GM23338 (cell line): Measurements from ENCODE around the gene NTM. TPM values are rescaled to one million over a fixed set of nuclear protein-coding genes. Genes with fewer than 3 reads are reported as not detected.

ENCODE experiments used
- ATAC-seq: fragments of 200-7000 bp; cut with Tn5 transposase; 3 replicates; pipeline ENCODE4 v1.9.1; 2020
- DNase-seq: peaks from one replicate; pipeline ENCODE4 v3.0.0-alpha.2; 2015; ENCODE audit warnings: low spot score
- H2AFZ ChIP-seq: fragments of 200-600 bp; sonication (generic); 2 replicates; pipeline ENCODE4 v1.8.0; 2016; ENCODE audit warnings: antibody characterized with exemption, mild to moderate bottlenecking, moderate library complexity
- H3F3A ChIP-seq: fragments of 200-600 bp; sonication (generic); replicated peaks from 2 replicates; pipeline ENCODE4 v1.8.0; 2017; ENCODE audit warnings: antibody characterized with exemption, mixed run types, low read depth
- H3K27ac ChIP-seq: fragments of 200-600 bp; sonication (generic); 2 replicates; pipeline ENCODE4 v1.6.1; 2016; ENCODE audit warnings: low read depth
- H3K27me3 ChIP-seq: fragments of 200-600 bp; sonication (generic); 2 replicates; pipeline ENCODE4 v1.8.0; 2016; ENCODE audit warnings: mild to moderate bottlenecking, mixed run types, moderate library complexity; ENCODE audit not compliant: insufficient read depth
- H3K36me3 ChIP-seq: fragments of 200-600 bp; sonication (generic); 2 replicates; pipeline ENCODE4 v1.8.0; 2016; ENCODE audit warnings: mild to moderate bottlenecking; ENCODE audit not compliant: insufficient read depth
- H3K4me1 ChIP-seq: fragments of 200-600 bp; sonication (generic); 2 replicates; pipeline ENCODE4 v1.8.0; 2016; ENCODE audit warnings: mild to moderate bottlenecking, moderate library complexity; ENCODE audit not compliant: insufficient read depth
- H3K4me2 ChIP-seq: fragments of 200-600 bp; sonication (generic); 2 replicates; pipeline ENCODE4 v1.7.1; 2017; ENCODE audit warnings: mixed run types
- H3K4me3 ChIP-seq: fragments of 200-600 bp; sonication (generic); 2 replicates; pipeline ENCODE4 v1.6.1; 2016; ENCODE audit warnings: mixed run types
- H3K79me2 ChIP-seq: fragments of 200-600 bp; sonication (generic); replicated peaks from 2 replicates; pipeline ENCODE4 v1.8.0; 2017; ENCODE audit warnings: mild to moderate bottlenecking; ENCODE audit not compliant: insufficient read depth
- H3K9me2 ChIP-seq: fragments of 200-600 bp; sonication (generic); 2 replicates; pipeline ENCODE4 v1.8.0; 2017; ENCODE audit not compliant: insufficient read depth
- H4K20me1 ChIP-seq: fragments of 200-600 bp; sonication (generic); replicated peaks from 2 replicates; pipeline ENCODE4 v1.8.0; 2017; ENCODE audit warnings: mild to moderate bottlenecking; ENCODE audit not compliant: insufficient read depth
- H3K27ac Mint-ChIP-seq: 2 replicates; pipeline ENCODE4 v1.8.0; 2020; ENCODE audit warnings: inconsistent platforms, mild to moderate bottlenecking, moderate library complexity, mixed read lengths
- H3K27me3 Mint-ChIP-seq: 3 replicates; pipeline ENCODE4 v1.8.0; 2022; ENCODE audit warnings: low read depth, mild to moderate bottlenecking, moderate library complexity, mixed read lengths, inconsistent platforms; ENCODE audit not compliant: insufficient read depth, poor library complexity
- H3K36me3 Mint-ChIP-seq: 3 replicates; pipeline ENCODE4 v1.8.0; 2021; ENCODE audit warnings: low read depth, mild to moderate bottlenecking, inconsistent platforms, moderate library complexity, mixed read lengths
- H3K4me1 Mint-ChIP-seq: 3 replicates; pipeline ENCODE4 v1.8.0; 2020; ENCODE audit warnings: mild to moderate bottlenecking, inconsistent platforms, mixed read lengths
- H3K4me3 Mint-ChIP-seq: 3 replicates; pipeline ENCODE4 v1.8.0; 2021; ENCODE audit warnings: moderate library complexity, mild to moderate bottlenecking, inconsistent platforms, mixed read lengths
- H3K9me3 Mint-ChIP-seq: 3 replicates; pipeline ENCODE4 v1.8.0; 2020; ENCODE audit warnings: moderate library complexity, mild to moderate bottlenecking, inconsistent platforms, mixed read lengths
- CREB1 ChIP-seq: fragments of 250-450 bp; sonication (Bioruptor Pico); IDR thresholded peaks from 2 replicates; pipeline ENCODE4 v1.5.0; 2020; ENCODE audit warnings: low read depth, mild to moderate bottlenecking, moderate library complexity
- EZH2 ChIP-seq: fragments of 200-600 bp; sonication (generic); IDR thresholded peaks from one replicate; pipeline ENCODE4 v1.8.0; 2017; ENCODE audit warnings: antibody characterized with exemption, mild to moderate bottlenecking, low read depth; ENCODE audit not compliant: unreplicated experiment
- EZH2phosphoT487 ChIP-seq: fragments of 200-600 bp; sonication (generic); IDR thresholded peaks from one replicate; pipeline ENCODE4 v1.8.1; 2018; ENCODE audit warnings: antibody characterized with exemption; ENCODE audit not compliant: unreplicated experiment
- JUNB ChIP-seq: IDR thresholded peaks from one replicate; pipeline ENCODE4 v1.6.1; 2016; ENCODE audit warnings: antibody characterized with exemption; ENCODE audit not compliant: unreplicated experiment
- NANOG ChIP-seq: IDR thresholded peaks from 2 replicates; pipeline ENCODE4 v1.6.1; 2016; ENCODE audit warnings: antibody characterized with exemption, borderline replicate concordance
- POLR2AphosphoS5 ChIP-seq: IDR thresholded peaks from 2 replicates; pipeline ENCODE4 v1.6.1; 2016; ENCODE audit warnings: antibody characterized with exemption, low read depth
- STAT1 ChIP-seq: IDR thresholded peaks from one replicate; pipeline ENCODE4 v1.6.1; 2016; ENCODE audit warnings: antibody characterized with exemption; ENCODE audit not compliant: unreplicated experiment
- ZNF114 ChIP-seq: fragments of 250-450 bp; sonication (Bioruptor Pico); IDR thresholded peaks from 2 replicates; pipeline ENCODE4 v1.5.0; 2020; ENCODE audit warnings: mild to moderate bottlenecking, moderate library complexity
- ZNF331 ChIP-seq: fragments of 250-450 bp; sonication (Bioruptor Pico); IDR thresholded peaks from 2 replicates; pipeline ENCODE4 v1.5.0; 2020; ENCODE audit warnings: low read depth, mild to moderate bottlenecking, moderate library complexity
- polyA plus RNA-seq: library from polyadenylated mRNA; unstranded; fragments of >200 nt; fragmentation: Nextera tagmentation; extraction: Ambion mirVana; gene quantifications from 2 replicates; pipeline ENCODE4 v1.2.1, GENCODE V29; 2016
- total RNA-seq: library from RNA; depleted of rRNA; stranded (reverse); fragments of >200 nt; shearing (Covaris generic); gene quantifications from 2 replicates; pipeline ENCODE4 v1.2.3, GENCODE V29; 2014
- TF ChIP-seq, protein P1 (sequence below): IDR thresholded peaks from one replicate; pipeline ENCODE4 v1.6.1; 2018; ENCODE audit warnings: antibody characterized with exemption; ENCODE audit not compliant: unreplicated experiment
- TF ChIP-seq, protein P2 (sequence below): IDR thresholded peaks from 2 replicates; pipeline ENCODE4 v1.6.1; 2016; ENCODE audit warnings: antibody characterized with exemption

NTM gene
- total and polyA plus RNA-seq, 2 experiments from 2014 or later, result 10.6 to 14.6 TPM

- TF ChIP-seq, protein P1, sequence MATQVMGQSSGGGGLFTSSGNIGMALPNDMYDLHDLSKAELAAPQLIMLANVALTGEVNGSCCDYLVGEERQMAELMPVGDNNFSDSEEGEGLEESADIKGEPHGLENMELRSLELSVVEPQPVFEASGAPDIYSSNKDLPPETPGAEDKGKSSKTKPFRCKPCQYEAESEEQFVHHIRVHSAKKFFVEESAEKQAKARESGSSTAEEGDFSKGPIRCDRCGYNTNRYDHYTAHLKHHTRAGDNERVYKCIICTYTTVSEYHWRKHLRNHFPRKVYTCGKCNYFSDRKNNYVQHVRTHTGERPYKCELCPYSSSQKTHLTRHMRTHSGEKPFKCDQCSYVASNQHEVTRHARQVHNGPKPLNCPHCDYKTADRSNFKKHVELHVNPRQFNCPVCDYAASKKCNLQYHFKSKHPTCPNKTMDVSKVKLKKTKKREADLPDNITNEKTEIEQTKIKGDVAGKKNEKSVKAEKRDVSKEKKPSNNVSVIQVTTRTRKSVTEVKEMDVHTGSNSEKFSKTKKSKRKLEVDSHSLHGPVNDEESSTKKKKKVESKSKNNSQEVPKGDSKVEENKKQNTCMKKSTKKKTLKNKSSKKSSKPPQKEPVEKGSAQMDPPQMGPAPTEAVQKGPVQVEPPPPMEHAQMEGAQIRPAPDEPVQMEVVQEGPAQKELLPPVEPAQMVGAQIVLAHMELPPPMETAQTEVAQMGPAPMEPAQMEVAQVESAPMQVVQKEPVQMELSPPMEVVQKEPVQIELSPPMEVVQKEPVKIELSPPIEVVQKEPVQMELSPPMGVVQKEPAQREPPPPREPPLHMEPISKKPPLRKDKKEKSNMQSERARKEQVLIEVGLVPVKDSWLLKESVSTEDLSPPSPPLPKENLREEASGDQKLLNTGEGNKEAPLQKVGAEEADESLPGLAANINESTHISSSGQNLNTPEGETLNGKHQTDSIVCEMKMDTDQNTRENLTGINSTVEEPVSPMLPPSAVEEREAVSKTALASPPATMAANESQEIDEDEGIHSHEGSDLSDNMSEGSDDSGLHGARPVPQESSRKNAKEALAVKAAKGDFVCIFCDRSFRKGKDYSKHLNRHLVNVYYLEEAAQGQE, result no peak
- TF ChIP-seq JUNB, result no peak
- TF ChIP-seq, protein P2, sequence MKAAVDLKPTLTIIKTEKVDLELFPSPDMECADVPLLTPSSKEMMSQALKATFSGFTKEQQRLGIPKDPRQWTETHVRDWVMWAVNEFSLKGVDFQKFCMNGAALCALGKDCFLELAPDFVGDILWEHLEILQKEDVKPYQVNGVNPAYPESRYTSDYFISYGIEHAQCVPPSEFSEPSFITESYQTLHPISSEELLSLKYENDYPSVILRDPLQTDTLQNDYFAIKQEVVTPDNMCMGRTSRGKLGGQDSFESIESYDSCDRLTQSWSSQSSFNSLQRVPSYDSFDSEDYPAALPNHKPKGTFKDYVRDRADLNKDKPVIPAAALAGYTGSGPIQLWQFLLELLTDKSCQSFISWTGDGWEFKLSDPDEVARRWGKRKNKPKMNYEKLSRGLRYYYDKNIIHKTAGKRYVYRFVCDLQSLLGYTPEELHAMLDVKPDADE, result no peak
- TF ChIP-seq EZH2phosphoT487, result no peak
Observed at GRCh38 chr11:131327421-131327820, 43.0 kb upstream of the NTM start (continued).

DNA sequence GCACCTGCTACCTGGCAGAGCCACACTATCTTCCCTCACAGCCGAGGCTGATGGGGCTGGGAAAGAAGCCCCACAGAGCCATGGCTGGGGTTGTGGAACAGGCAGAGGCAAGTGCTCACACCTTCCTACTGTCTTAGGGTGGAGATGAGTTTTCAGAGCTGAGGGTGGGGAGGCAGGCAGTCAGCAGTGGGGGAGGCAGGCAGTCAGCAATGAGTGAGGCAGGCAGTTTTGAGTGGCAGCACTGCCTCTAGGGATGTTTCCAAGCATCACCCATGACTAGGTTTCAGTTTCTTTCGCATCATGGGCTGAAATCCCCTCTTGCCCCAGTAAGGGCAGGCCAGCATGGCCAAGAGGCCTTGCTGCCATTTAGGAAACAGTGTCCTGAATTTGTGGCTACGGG, 41.6 kb upstream of the NTM start:
- peaks cover 21% of the 10 kb centered on the region for H3K4me1 Mint-ChIP-seq
- Histone ChIP-seq H3K4me3 (no peak overlapping the region), H3K4me1 (peaks cover 16% of the 10 kb centered on the region; the same call in 1 of the 2 replicates), H3K36me3 (no peaks in the 10 kb centered on the region), H3K9me2 (no peaks in the 10 kb centered on the region; the same call in 1 of the 2 replicates), H2AFZ (no peak overlapping the region), H3K4me2 (no peak overlapping the region), H3K27ac (no peak overlapping the region), H3F3A (no peaks in the 10 kb centered on the region), H4K20me1 (0 out of 2 replicates have a peak, but pooled peaks cover 5% of the 10 kb centered on the region), H3K27me3 (no peaks in the 10 kb centered on the region), H3K79me2 (no peaks in the 10 kb centered on the region)
- no peaks in the 10 kb centered on the region for H3K9me3 Mint-ChIP-seq
- DNase-seq (no peak), ATAC-seq (no peak)
- H3K27me3 Mint-ChIP-seq, result peaks cover 2% of the 10 kb centered on the region
- no peaks in the 10 kb centered on the region for H3K36me3 Mint-ChIP-seq
- 0 out of 2 replicates have a peak overlapping the region, but pooled peaks have one; percentile 26 for H3K27ac Mint-ChIP-seq
- H3K4me3 Mint-ChIP-seq, result no peak overlapping the region
- TF ChIP-seq NANOG (no peak), ZNF331 (CRISPR knock-in tag) (no peak), POLR2AphosphoS5 (no peak), ZNF114 (CRISPR knock-in tag) (no peak), EZH2 (no peak), EZH2phosphoT487 (no peak), STAT1 (no peak), CREB1 (CRISPR knock-in tag) (no peak)
- TF ChIP-seq, protein P1, result no peak
- TF ChIP-seq, protein P2, result no peak
